NCI-H187 treated with DMSO at 0.1 percent for 48 hours (cell line): ENCODE measurements around the gene ZNF343.
"Not testable (repeated sequence)": the region's sequence is repeated elsewhere in the genome, so short reads cannot be mapped to it uniquely, and the experiment has no call there.

Experiments
- DNase-seq: peaks from one replicate; lab custom pipeline; 2025; lab: John Stamatoyannopoulos, UW

ZNF343 gene

DNA sequence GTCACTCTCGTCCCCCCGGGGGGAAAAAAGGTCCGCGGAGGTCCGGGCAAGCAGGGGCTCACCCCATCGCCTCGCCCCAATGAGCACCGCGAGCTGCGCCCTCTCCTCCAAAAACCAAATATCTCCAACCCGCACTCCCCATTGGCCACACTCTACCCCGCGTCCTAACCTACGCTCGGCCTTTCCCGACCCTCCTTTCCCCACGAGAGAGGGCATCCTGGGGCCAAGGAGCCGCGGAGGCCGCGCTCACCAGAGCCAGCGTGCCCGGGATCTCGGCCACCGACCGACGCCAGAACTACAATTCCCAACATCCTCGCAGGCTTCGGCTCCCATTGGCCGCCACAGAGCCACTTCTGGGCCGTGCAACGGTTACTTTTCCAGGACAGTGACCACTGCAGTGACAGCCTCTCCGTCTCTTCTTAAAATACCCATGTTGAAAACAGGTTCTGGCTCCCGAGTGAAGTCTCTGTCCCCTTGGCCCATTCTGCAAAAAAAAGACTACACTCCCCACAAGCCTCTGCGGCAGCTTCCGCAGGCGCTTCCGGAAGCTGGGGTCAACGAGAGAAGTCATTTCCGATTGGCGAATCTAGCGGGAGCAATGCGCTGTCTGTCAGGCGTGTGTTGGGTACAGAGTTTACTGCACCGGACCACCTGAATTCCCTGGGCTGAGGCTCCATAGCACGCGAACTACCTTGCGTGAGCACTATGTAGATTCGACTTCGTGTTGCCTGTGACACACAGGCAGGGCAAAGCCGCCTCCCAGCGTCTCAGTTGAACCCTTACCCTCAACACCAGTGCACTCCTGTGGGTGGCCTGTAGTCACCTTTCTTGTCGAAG, at the start of gene ZNF343:
ZNF343 (minus strand) TSS at position 285 of the 837 bp plus-strand sequence. CDS start 15,020 bp downstream, outside the sequence.
- peak; percentile 47 for DNase-seq

DNA sequence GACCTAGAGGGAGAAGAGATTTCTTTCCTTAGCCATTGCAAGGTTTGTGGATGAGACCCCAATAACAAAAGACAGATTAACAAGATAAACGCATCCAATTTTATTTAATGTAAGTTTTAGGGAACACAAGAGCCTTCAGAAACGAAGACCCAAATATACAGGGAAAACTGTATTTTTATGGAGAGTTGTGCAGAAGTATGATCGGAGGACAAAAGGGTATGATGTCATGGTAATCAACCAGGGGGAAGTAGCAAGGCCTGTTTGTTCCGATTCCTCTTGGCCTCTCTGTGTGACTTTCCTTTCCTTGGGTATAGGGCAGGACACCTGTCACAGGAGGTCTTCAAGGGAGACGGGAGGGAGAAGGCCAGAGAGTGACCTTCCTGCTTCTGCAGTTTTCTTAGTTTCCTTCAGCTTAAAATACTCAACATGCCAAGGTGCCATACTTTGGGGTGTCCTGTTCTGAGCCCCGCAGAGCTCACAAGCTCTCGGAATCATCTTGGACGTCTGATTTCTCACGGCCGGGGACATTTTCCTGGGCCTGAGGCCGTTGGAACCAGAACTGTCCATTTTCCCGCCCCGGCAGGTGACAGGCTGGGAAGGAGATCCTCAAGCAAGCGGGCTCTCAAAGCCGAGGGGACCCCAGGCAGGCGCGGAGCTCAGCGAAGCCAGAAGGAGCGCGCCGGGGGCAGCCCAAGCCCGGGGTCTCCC, 49.3 kb upstream of the ZNF343 start:
- DNase-seq: no peak

DNA sequence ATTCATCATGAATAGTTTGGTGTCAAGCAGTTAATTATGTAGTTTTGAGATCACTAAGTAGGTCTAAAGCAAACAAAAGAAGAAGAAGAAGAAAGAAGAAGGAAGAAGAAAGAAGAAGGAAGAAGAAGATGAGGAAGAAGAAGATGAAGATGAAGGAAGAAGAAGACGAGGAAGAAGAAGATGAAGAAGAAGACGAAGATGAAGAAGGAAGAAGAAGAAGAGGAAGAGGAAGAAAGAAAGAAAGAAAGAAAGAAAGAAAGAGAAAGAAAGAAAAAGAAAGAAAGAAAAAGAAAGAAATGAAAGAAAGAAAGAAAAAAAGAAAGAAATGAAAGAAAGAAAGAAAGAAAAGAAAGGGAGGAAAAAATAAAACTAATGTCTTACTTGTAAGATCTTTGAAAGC, 36.9 kb upstream of the ZNF343 start:
- no peak for DNase-seq

DNA sequence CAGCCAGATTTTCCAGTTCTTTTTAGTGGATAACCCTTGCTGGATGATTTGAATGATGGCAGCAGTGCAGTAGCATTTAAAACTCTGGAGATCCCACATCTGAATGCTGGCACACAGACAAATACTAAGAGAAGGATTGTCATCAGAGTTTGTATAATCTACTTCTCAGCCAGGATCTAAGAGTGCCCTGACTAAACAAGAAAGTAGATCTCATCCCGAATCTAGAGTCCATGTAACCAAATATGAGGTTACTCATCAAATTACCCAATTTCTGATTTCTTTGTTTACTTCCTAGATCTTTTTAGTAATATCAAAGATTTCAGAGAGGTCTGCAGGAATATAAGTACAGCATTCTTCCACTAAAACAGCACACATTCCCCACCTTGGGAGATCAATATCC, 35.5 kb upstream of the ZNF343 start:
- no peak for DNase-seq

DNA sequence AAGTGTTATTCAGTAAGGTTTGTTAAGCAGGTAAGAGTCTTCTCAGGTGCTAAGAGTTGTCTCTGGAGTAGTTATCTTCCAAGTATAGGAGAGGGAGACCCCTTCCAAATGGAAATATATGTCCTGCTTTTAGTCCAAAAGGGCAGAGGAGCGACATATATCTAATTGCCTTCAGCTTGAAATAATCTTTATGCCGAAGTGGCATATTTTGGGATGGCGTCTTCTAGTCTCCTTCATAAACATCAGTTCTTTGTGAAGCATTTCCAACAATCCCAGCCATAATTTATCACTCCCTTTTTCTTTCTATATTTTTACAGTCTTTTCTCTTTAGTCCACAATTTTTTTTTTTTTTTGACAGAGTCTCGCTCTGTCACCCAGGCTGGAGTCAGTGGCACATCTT, 33.6 kb upstream of the ZNF343 start:
- DNase-seq: no peak

DNA sequence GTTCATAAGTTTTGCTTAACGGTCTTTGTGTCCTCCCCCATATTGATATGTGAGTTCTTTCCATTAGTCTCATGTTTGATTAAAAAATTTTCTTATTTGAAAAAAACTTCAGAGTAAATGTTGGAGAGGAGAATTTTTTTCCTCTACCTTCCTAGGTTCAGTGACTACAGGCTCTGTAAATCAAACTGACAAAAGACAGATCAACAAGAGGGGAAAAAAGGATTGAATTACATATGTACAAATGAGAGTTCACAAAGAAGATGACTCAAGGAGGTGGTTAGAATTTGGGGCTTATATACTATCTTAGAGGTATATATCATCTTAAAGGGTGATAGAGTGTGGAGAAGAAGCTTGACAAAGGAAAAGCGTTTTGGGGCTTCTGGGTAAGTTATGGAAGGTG, 33.2 kb upstream of the ZNF343 start:
- no peak for DNase-seq

GRCh38 chr20:2538931-2539720, 30.4 kb upstream of the ZNF343 start:
- no peak for DNase-seq

- no peak for DNase-seq
Measured at GRCh38 chr20:2538356-2538755, 29.6 kb upstream of the ZNF343 start.

DNA sequence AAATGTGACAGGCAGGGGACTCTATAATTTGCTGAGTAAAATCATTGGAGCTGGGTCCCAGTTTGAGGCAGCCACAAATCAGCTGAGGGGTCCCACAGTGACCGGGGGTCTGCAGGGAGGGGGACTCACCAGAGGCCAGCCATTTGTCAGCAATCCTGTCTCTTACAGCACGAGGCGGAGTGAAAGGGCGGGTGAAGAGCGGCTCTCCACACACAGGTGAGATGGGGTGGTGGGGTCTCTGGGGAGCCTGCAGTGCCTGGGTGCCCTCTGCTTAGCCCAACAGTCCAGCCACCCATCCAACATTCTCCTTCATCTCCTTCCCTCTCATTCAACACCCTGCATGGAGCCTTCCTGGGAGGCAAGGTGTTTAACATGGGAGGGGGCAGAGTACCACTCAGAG, 28.4 kb upstream of the ZNF343 start:
- DNase-seq: no peak

DNA sequence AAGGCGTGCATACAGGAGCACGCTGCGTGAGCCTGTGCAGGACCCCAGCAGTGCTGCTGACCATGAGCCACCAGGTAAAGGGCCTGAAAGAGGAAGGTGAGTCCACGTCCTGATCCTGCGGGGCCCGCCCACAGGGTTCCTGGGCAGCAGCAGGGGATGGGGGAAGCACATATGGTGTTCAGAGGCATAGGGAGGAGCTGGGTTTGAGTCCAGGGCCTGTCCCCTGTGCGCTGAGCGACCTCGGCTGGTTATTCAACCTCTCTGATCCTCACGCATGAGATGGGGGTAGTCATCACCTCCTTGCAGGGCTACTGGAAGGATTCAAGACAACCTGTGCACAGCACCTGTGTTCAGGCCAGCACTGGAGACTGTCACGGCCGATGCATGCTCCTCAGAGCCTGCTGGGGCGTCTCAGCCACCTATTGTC, 27.9 kb upstream of the ZNF343 start, which contains the start of gene TMC2:
TMC2 (plus strand) TSS at position 14 of the 427 bp plus-strand sequence; CDS start at position 63, 49 bp downstream.
- DNase-seq: no peak

DNA sequence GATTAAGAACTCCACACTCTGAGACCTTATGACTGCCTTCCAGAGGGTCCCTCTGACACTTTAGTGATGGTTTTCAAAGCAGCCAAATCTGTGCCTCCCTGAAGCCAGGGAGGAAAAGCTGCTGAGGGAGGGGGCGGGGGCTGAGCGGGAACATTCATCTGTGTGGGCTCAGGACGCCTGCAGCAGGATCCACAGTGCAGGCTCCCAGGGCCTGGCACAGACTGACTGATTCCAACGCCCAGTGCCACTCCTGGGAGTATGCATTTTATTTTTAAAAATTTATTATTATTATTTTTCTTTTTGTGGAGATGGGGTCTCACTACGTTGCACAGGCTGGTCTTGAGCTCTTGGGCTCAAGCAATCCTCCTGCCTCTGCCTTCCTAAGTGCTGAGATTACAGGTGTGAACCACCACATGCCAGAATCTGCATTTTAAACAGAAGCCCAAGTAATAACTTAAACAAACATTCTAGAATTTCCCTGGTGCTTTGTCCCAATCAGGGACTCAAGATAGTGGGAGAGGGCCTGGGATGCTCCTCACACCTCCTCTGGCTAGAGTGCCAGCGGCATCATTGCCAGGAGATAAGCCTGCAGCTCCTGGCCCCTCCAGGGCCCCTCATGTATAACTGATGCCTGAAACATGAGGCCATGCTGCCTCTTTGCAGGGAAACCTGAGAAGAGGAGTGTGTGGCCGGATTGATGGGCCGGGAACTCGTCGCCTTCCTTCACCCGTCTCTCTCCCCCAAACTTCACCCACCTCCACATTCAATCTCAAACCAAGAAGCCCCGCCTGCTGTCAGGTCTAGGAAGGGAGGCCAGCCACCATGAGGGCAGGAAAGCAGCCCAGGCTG, 27.2 kb upstream of the ZNF343 start:
- DNase-seq: no peak

GRCh38 chr20:2533118-2533517, 24.4 kb upstream of the ZNF343 start:
- DNase-seq: no peak

DNA sequence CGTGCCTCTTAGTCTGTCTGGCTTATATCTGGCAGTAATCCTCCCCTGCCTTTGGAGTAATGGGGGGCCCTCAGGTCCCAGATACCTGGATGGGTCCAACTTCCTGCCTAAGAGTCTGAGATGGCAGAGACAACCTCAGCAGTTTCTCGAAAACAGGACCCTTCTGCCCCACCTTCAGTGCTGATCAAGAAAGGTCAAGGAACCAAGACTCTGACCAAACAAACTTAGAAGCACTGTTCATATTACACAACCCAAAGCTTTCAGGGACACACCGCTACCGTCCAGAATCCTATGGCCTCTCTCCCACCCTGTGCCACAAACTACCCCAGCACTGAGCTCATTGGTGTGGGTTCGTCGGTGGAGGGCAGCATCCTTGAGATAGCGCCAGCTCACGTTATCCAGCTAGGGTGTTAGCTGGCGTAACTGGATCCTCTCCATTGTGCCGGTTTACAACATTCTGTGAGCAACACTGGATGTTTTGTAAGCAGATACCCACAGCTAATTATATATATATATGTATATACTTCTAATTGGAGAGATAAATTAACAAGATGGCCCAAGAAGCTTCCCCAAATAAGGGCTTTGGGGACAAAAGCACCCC, 20.1 kb upstream of the ZNF343 start:
- DNase-seq: no peak

DNA sequence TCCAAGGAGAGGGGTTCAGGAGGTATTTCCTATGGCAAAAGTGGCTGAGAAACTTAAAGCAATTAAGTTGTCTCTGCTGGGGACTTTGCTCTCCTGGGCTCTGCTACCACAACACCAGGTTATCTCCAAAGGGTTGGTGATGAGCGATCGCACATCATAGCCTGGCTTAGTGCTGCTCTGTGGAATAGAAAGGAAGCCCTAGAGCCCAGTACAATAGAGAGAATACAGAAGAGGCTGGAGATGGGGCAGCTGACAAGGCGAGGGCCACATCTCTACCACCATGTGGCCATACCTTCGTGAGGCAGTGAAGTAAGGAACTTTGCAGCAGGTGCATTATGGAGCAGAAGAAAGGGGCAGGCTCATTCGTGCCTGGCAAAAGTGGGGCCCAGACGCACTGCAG, 19.0 kb upstream of the ZNF343 start:
- DNase-seq: no peak

GRCh38 chr20:2526218-2526583, 17.5 kb upstream of the ZNF343 start:
- DNase-seq: not testable (repeated sequence)

DNA sequence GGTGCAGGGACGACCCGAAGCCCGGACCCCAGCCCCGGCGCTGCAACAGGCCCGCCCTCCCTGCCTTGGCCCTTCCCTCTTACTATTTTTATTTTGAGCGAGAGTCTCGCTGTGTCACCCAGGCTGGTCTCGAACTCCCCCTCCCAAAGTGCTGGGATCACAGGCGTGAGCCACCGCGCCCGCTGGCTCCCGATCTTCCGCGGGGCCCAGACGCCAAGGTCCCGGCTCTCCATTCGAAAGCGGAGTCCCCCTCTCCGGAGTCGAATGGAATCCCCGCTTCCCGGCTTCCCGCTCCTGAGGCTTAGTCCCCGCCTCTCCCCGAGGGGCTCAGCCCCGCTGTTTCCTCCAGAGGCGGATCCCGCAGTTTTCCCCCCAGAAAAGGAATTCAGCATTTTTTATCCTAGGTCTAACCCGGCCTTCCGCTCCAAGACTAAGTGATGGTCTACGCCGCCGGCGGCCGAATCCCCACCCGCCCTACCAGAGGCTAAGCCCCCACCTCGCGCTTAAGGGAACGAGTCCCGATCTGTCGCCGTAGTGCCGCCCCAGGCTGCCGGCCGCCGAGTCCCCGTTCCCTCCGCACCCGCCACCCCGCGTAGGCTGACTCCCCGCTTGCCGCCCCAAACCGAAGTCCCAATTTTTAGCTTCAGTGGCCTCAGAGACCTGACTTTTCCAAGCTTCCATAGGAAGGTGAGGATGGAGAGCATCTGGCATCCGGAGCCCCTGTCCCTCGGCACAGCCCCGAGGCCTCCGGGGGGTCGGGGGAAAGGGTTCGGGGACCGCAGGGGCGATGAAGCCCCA, 16.2 kb upstream of the ZNF343 start:
- no peak for DNase-seq

DNA sequence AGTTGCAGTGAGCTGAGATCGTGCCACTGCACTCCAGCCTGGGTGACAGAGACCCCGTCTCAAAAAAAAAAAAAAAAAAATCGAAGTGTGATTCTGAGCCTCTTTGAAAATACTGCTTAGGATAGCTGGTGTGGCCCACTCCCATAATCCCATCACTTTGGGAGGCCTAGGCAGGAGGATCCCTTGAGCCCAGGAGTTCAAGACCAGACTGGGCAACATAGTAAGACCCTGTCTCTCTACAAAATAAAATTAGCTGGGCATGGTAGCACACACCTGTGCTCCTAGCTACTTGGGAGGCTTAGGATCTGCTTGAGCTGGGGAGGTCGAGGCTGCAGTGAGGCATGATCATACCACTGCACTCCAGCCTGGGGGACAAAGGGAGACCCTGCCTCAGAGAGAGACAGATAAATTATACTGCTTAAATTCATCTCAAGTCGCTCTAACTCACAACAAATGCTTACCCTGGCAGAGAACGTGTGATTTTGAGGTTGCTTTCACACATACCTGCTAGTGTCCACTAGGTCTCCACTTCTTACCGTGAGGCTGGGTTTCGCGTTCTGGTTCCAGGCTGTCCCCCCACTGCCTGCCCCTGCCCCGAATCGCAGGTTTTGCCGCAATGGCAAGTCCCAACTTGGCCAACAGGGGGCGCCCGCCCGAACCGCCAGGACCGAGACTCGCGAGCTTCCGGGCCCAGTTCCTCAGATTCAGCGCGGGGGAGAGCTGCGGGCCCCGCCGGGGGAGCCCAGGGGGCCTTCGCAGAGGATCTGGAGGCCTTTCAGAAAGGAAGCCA, 15.4 kb upstream of the ZNF343 start:
- no peak for DNase-seq

DNA sequence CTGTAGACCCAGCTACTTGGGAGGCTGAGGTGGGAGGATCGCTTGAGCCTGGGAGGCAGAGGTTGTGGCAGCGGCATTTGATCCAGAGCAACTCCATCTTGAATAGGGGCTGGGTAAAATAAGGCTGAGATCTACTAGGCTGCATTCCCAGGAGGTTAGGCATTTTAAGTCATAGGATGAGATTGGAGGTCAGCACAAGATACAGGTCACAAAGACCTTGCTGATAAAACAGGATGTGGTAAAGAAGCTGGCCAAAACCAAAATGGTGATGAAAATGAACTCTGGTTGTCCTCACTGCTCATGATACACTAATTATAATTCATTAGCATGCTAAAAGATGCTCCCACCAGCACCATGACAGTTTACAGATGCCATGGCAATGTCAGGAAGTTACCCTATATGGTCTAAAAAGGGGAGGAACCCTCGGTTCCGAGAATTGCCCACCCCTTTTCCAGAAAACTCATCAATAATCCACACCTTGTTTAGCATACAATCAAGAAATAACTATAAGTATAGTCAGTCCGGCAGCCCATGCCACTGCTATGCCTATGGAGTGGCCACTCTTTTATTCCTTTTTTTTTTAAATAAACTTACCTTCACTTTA, 14.2 kb upstream of the ZNF343 start:
- not testable (repeated sequence) for DNase-seq
